H9 (cell line): ENCODE measurements around the gene FBXO42. TPM values are rescaled to one million over a fixed set of nuclear protein-coding genes. Genes with fewer than 3 reads are reported as not detected.
"Not testable (repeated sequence)": the region's sequence is repeated elsewhere in the genome, so short reads cannot be mapped to it uniquely, and the experiment has no call there.

Experiments
- DNase-seq: peaks from one replicate; pipeline ENCODE4 v3.0.0-alpha.2; 2017
- H2AFZ ChIP-seq: one replicate; pipeline ENCODE4 v1.6.1; 2013; ENCODE audit warnings: mild to moderate bottlenecking, low read length, control low read depth, moderate library complexity
- H2AK5ac ChIP-seq: 2 replicates; pipeline ENCODE4 v1.6.1; 2013; ENCODE audit warnings: low read length, control low read depth, mixed read lengths; ENCODE audit not compliant: insufficient read length
- H2BK120ac ChIP-seq: one replicate; pipeline ENCODE4 v1.6.1; 2013; ENCODE audit warnings: low read depth, mild to moderate bottlenecking, low read length, control low read depth, inconsistent platforms; ENCODE audit not compliant: poor library complexity, severe bottlenecking
- H2BK12ac ChIP-seq: 2 replicates; pipeline ENCODE4 v1.6.1; 2013; ENCODE audit warnings: low read length, control low read depth, mixed read lengths, low read depth; ENCODE audit not compliant: insufficient read length
- H2BK15ac ChIP-seq: 2 replicates; pipeline ENCODE4 v1.6.1; 2013; ENCODE audit warnings: low read depth, low read length, control low read depth
- H2BK20ac ChIP-seq: one replicate; pipeline ENCODE4 v1.6.1; 2013; ENCODE audit warnings: low read depth, mild to moderate bottlenecking, low read length, control low read depth, inconsistent platforms; ENCODE audit not compliant: poor library complexity, severe bottlenecking
- H2BK5ac ChIP-seq: 2 replicates; pipeline ENCODE4 v1.6.1; 2013; ENCODE audit warnings: low read length, control low read depth, mixed read lengths; ENCODE audit not compliant: insufficient read length
- H3K14ac ChIP-seq: 2 replicates; pipeline ENCODE4 v1.6.1; 2013; ENCODE audit warnings: low read length, control low read depth; ENCODE audit not compliant: insufficient read depth
- H3K18ac ChIP-seq: 2 replicates; pipeline ENCODE4 v1.6.1; 2013; ENCODE audit warnings: low read depth, mild to moderate bottlenecking, mixed read lengths, low read length, control low read depth; ENCODE audit not compliant: insufficient read length
- H3K23ac ChIP-seq: 2 replicates; pipeline ENCODE4 v1.6.1; 2013; ENCODE audit warnings: low read length, control low read depth, mixed read lengths, low read depth; ENCODE audit not compliant: insufficient read length
- H3K23me2 ChIP-seq: 2 replicates; pipeline ENCODE4 v1.6.1; 2013; ENCODE audit warnings: low read depth, mild to moderate bottlenecking, mixed read lengths, low read length, control low read depth; ENCODE audit not compliant: insufficient read length, poor library complexity, severe bottlenecking
- H3K27ac ChIP-seq: 2 replicates; pipeline ENCODE4 v1.5.1; 2013; ENCODE audit warnings: low read length, control low read depth, mixed read lengths, low read depth; ENCODE audit not compliant: insufficient read length
- H3K27me3 ChIP-seq: 2 replicates; pipeline ENCODE4 v1.6.1; 2013; ENCODE audit warnings: low read length, control low read depth, inconsistent platforms; ENCODE audit not compliant: insufficient read depth
- H3K4ac ChIP-seq: 2 replicates; pipeline ENCODE4 v1.6.1; 2013; ENCODE audit warnings: low read depth, mild to moderate bottlenecking, control low read depth, inconsistent platforms, low read length, moderate library complexity
- H3K4me1 ChIP-seq: 2 replicates; pipeline ENCODE4 v1.6.1; 2013; ENCODE audit warnings: low read length, control low read depth, inconsistent platforms; ENCODE audit not compliant: insufficient read depth
- H3K4me2 ChIP-seq: 2 replicates; pipeline ENCODE4 v1.6.1; 2013; ENCODE audit warnings: low read length, control low read depth, mixed read lengths; ENCODE audit not compliant: insufficient read length, insufficient read depth
- H3K56ac ChIP-seq: 2 replicates; pipeline ENCODE4 v1.6.1; 2013; ENCODE audit warnings: low read depth, mild to moderate bottlenecking, mixed read lengths, low read length, control low read depth; ENCODE audit not compliant: insufficient read length
- H3K79me1 ChIP-seq: 2 replicates; pipeline ENCODE4 v1.6.1; 2013; ENCODE audit warnings: low read depth, mild to moderate bottlenecking, moderate library complexity, low read length, control low read depth, inconsistent platforms; ENCODE audit not compliant: insufficient read depth, poor library complexity, severe bottlenecking
- H3K79me2 ChIP-seq: 2 replicates; pipeline ENCODE4 v1.6.1; 2013; ENCODE audit warnings: low read length, control low read depth, inconsistent platforms; ENCODE audit not compliant: insufficient read depth
- H3K9ac ChIP-seq: 2 replicates; pipeline ENCODE4 v1.6.1; 2013; ENCODE audit warnings: low read length, control low read depth, mixed read lengths; ENCODE audit not compliant: insufficient read length; ENCODE audit errors: extremely low read depth
- H3K9me3 ChIP-seq: one replicate; pipeline ENCODE4 v1.6.1; 2013; ENCODE audit warnings: low read depth, low read length, inconsistent platforms; ENCODE audit not compliant: control insufficient read depth
- H3T11ph ChIP-seq: one replicate; pipeline ENCODE4 v1.6.1; 2013; ENCODE audit warnings: mild to moderate bottlenecking, low read length, control low read depth, inconsistent platforms
- H4K20me1 ChIP-seq: one replicate; pipeline ENCODE4 v1.6.1; 2013; ENCODE audit not compliant: control insufficient read depth, insufficient read length, insufficient read depth
- H4K5ac ChIP-seq: 2 replicates; pipeline ENCODE4 v1.6.1; 2013; ENCODE audit warnings: low read depth, mild to moderate bottlenecking, mixed read lengths, low read length, control low read depth; ENCODE audit not compliant: insufficient read length
- H4K8ac ChIP-seq: replicated peaks from 2 replicates; pipeline ENCODE4 v1.6.1; 2013; ENCODE audit warnings: low read length, control low read depth, mixed read lengths, low read depth; ENCODE audit not compliant: insufficient read length
- H4K91ac ChIP-seq: 2 replicates; pipeline ENCODE4 v1.6.1; 2013; ENCODE audit warnings: low read depth, mild to moderate bottlenecking, moderate library complexity, mixed read lengths, low read length, control low read depth; ENCODE audit not compliant: insufficient read length
- H3K27ac Mint-ChIP-seq, 3 experiments: 2 replicates in 2 of 3; 3 replicates in 1 of 3; pipeline ENCODE4 v1.8.0; 2020 to 2021; ENCODE audit warnings: mixed read lengths in 3 of 3, mild to moderate bottlenecking in 1 of 3, moderate library complexity in 1 of 3
- H3K27me3 Mint-ChIP-seq: 2 replicates; pipeline ENCODE4 v1.8.0; 2021; ENCODE audit warnings: low read depth, mild to moderate bottlenecking, moderate library complexity, mixed read lengths
- H3K36me3 Mint-ChIP-seq, 3 experiments: 2 replicates in 2 of 3; 3 replicates in 1 of 3; pipeline ENCODE4 v1.8.0; 2020 to 2021; ENCODE audit warnings: low read depth in 3 of 3, mixed read lengths in 3 of 3; ENCODE audit not compliant: insufficient read depth in 1 of 3
- H3K4me1 Mint-ChIP-seq, 2 experiments: 2 replicates each; pipeline ENCODE4 v1.8.0; 2020; ENCODE audit warnings: mixed read lengths in 2 of 2
- H3K4me3 Mint-ChIP-seq, 2 experiments: 2 replicates in 1 of 2; 3 replicates in 1 of 2; pipeline ENCODE4 v1.8.0; 2020 to 2021; ENCODE audit warnings: mild to moderate bottlenecking in 2 of 2, mixed read lengths in 2 of 2, moderate library complexity in 1 of 2
- H3K9me3 Mint-ChIP-seq, 2 experiments: 2 replicates in 1 of 2; 3 replicates in 1 of 2; pipeline ENCODE4 v1.8.0; 2020; ENCODE audit warnings: mild to moderate bottlenecking in 2 of 2, mixed read lengths in 2 of 2, moderate library complexity in 1 of 2
- WGBS: extraction: QIAGEN DNeasy Blood & Tissue Kit; methylation state at CpG from one replicate; pipeline ENCODE4 v1.1.7; 2013; ENCODE audit warnings: missing lambda C conversion rate, low lambda C conversion rate, mixed read lengths; ENCODE audit not compliant: insufficient read length; ENCODE audit errors: extremely low coverage; 5-methylcytosine and 5-hydroxymethylcytosine counted together
- total RNA-seq: library from RNA; stranded (reverse); gene quantifications from 2 replicates; pipeline ENCODE4 v1.2.1, GENCODE V29; 2021
- TF ChIP-seq, protein P1 (sequence below): fragments of 200-600 bp; sonication (generic); conservative IDR thresholded peaks from 3 replicates; pipeline ENCODE4 v1.8.0; 2021; ENCODE audit warnings: antibody characterized with exemption, mild to moderate bottlenecking

FBXO42 gene
- total RNA-seq, 1 experiment from 2014 or later, result 17.4 TPM

DNA sequence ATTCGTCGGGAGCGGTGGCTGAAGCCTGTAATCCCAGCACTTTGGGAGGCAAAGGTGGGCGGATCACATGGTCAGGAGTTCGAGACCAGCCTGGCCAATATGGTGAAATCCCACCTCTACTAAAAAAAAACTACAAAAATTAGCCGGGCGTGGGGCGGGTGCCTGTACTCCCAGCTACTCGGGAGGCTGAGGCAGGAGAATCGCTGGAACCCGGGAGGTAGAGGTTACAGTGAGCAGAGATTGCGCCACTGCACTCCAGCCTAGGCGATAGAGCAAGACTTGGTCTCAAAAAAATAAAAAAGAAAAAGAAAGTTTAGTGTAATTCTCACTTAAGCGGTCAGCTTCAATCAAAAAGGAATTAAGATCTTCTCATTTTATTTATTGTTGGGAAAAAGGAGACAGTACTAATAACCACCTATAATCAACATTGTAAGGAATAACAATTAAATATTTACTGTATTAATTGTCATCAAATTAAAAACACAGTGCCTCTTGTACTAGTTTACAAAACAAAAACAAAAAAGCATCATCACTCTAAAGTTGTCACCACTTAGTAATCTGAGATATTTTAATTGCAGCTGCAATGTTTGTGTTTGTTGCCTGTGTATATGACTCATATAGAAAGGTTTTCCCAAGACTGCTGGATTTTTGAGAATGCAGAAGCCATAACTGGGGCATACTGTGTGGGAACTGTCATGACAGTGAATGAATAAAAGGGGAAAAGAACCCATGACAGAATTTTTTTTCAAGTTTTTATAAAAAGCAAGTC lies 3.7 kb downstream of the FBXO42 start:
- no peak overlapping the region for H2AK5ac ChIP-seq
- no peak overlapping the region for H3K14ac ChIP-seq
- no peaks in the 10 kb centered on the region for H4K20me1 ChIP-seq
- H3K4me3 Mint-ChIP-seq, result no peak overlapping the region
- H2BK12ac ChIP-seq, result no peak overlapping the region
- no peak overlapping the region for H4K8ac ChIP-seq
- no peak overlapping the region for H3K4ac ChIP-seq
- H3K36me3 Mint-ChIP-seq, result no peaks in the 10 kb centered on the region
- H2BK120ac ChIP-seq, result no peak overlapping the region
- no peak for DNase-seq
- H3K27ac ChIP-seq, result no peak overlapping the region
- H3K27me3 Mint-ChIP-seq, result no peaks in the 10 kb centered on the region
- peaks cover 17 to 19% of the 10 kb centered on the region in 2 experiments for H3K4me1 Mint-ChIP-seq
- no peak overlapping the region for H4K5ac ChIP-seq
- H2BK20ac ChIP-seq, result no peak overlapping the region
- H3K27ac Mint-ChIP-seq, result no peak overlapping the region
- no peak overlapping the region for H2BK5ac ChIP-seq
- no peak overlapping the region for H3K23ac ChIP-seq
- no peaks in the 10 kb centered on the region for H3K27me3 ChIP-seq
- no peak overlapping the region for H2BK15ac ChIP-seq
- H3T11ph ChIP-seq, result no peak overlapping the region
- no peak overlapping the region for H3K4me2 ChIP-seq
- peaks cover 11% of the 10 kb centered on the region for H3K23me2 ChIP-seq
- H3K4me1 ChIP-seq, result no peaks in the 10 kb centered on the region
- H3K9me3 ChIP-seq, result no peaks in the 10 kb centered on the region
- no peak overlapping the region for H4K91ac ChIP-seq
- no peak overlapping the region for H3K9ac ChIP-seq
- H3K79me1 ChIP-seq, result peaks cover 6% of the 10 kb centered on the region
- WGBS, result no CpG with 5 or more reads among the region's 14 CpGs
- TF ChIP-seq, protein P1, sequence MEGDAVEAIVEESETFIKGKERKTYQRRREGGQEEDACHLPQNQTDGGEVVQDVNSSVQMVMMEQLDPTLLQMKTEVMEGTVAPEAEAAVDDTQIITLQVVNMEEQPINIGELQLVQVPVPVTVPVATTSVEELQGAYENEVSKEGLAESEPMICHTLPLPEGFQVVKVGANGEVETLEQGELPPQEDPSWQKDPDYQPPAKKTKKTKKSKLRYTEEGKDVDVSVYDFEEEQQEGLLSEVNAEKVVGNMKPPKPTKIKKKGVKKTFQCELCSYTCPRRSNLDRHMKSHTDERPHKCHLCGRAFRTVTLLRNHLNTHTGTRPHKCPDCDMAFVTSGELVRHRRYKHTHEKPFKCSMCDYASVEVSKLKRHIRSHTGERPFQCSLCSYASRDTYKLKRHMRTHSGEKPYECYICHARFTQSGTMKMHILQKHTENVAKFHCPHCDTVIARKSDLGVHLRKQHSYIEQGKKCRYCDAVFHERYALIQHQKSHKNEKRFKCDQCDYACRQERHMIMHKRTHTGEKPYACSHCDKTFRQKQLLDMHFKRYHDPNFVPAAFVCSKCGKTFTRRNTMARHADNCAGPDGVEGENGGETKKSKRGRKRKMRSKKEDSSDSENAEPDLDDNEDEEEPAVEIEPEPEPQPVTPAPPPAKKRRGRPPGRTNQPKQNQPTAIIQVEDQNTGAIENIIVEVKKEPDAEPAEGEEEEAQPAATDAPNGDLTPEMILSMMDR, result no peak
- no peak overlapping the region for H2AFZ ChIP-seq
- H3K18ac ChIP-seq, result no peak overlapping the region
- H3K56ac ChIP-seq, result no peak overlapping the region
- no peaks in the 10 kb centered on the region for H3K9me3 Mint-ChIP-seq
- H3K79me2 ChIP-seq, result peaks cover 12% of the 10 kb centered on the region; the same call in 1 of the 2 replicates

DNA sequence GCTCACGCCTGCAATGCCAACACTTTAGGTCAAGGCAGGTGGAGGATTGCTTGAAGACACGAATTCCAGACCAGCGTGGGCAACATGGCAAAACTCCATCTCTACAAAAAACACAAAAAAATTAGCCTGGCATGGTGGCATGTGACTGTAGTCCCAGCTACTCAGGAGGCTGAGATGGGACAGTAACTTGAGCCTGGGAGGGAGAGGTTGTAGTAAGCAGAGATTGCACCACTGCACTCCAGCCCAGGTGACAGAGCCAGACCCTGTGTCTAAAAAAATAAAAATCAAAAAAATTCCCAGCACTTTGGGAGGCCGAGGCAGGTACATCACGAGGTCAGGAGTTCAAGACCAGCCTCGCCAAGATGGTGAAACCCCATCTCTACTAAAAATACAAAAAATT lies 9.0 kb downstream of the FBXO42 start:
- not testable (repeated sequence) for H3K4me1 ChIP-seq, H3K4ac ChIP-seq, H3K27ac ChIP-seq, H4K20me1 ChIP-seq, H2BK12ac ChIP-seq, H3K27me3 Mint-ChIP-seq, H2AK5ac ChIP-seq, H2BK20ac ChIP-seq, H3K4me1 Mint-ChIP-seq, H3K36me3 Mint-ChIP-seq, H3K56ac ChIP-seq, H3K9ac ChIP-seq, H3K23me2 ChIP-seq, H3K18ac ChIP-seq, H4K5ac ChIP-seq, H3K23ac ChIP-seq, H2BK15ac ChIP-seq, H3K4me3 Mint-ChIP-seq, H2AFZ ChIP-seq, H2BK120ac ChIP-seq, H3K4me2 ChIP-seq, H3K27me3 ChIP-seq, H3K27ac Mint-ChIP-seq, H2BK5ac ChIP-seq, H4K91ac ChIP-seq, DNase-seq, H3K79me2 ChIP-seq, H3K9me3 Mint-ChIP-seq, H3K14ac ChIP-seq, H3K9me3 ChIP-seq, H3T11ph ChIP-seq, H4K8ac ChIP-seq
- H3K79me1 ChIP-seq, result peaks cover 12% of the 10 kb centered on the region
- WGBS, result no CpG with 5 or more reads among the region's 6 CpGs
